Astrocyte (in vitro differentiated cells and primary cell): ENCODE results near the gene SDE2. TPM values are rescaled to one million over a fixed set of nuclear protein-coding genes. Genes with fewer than 3 reads are reported as not detected.

Experiments used
- DNase-seq: peaks from one replicate; pipeline ENCODE4 v3.0.0-alpha.2; 2010; ENCODE audit warnings: low read depth
- FAIRE-seq: peaks from 2 replicates; lab custom pipeline; 2011; peaks lifted over from hg19 to GRCh38; lab: Jason Lieb, UNC
- H2AFZ ChIP-seq: 2 replicates; pipeline ENCODE4 v1.6.0; 2012; ENCODE audit warnings: low read depth, low read length, inconsistent platforms
- H3K27ac ChIP-seq: 2 replicates; pipeline ENCODE4 v1.5.1; 2011; ENCODE audit warnings: low read depth, low read length, inconsistent platforms
- H3K27me3 ChIP-seq: 2 replicates; pipeline ENCODE4 v1.6.0; 2011; ENCODE audit warnings: low read length, inconsistent platforms; ENCODE audit not compliant: insufficient read depth
- H3K36me3 ChIP-seq: 2 replicates; pipeline ENCODE4 v1.5.1; 2011; ENCODE audit warnings: low read length, inconsistent platforms; ENCODE audit not compliant: insufficient read depth
- H3K4me1 ChIP-seq: 2 replicates; pipeline ENCODE4 v1.5.1; 2011; ENCODE audit warnings: low read length, inconsistent platforms; ENCODE audit not compliant: insufficient read depth
- H3K4me2 ChIP-seq: 2 replicates; pipeline ENCODE4 v1.6.0; 2012; ENCODE audit warnings: low read length, inconsistent platforms
- H3K4me3 ChIP-seq: 2 replicates; pipeline ENCODE4 v1.5.1; 2011; ENCODE audit warnings: low read depth, mild to moderate bottlenecking, low read length, inconsistent platforms; ENCODE audit not compliant: insufficient read depth
- H3K79me2 ChIP-seq: 2 replicates; pipeline ENCODE4 v1.6.0; 2012; ENCODE audit warnings: mild to moderate bottlenecking, low read length, inconsistent platforms; ENCODE audit not compliant: insufficient read depth
- H3K9ac ChIP-seq: 2 replicates; pipeline ENCODE4 v1.6.0; 2012; ENCODE audit warnings: mild to moderate bottlenecking, low read length, inconsistent platforms
- H3K9me3 ChIP-seq: 2 replicates; pipeline ENCODE4 v1.5.1; 2012; ENCODE audit warnings: low read depth, mild to moderate bottlenecking, low read length, inconsistent platforms; ENCODE audit not compliant: insufficient read depth
- H4K20me1 ChIP-seq: 2 replicates; pipeline ENCODE4 v1.6.0; 2012; ENCODE audit warnings: low read length, inconsistent platforms; ENCODE audit not compliant: insufficient read depth
- H3K27ac Mint-ChIP-seq: one replicate; pipeline ENCODE4 v1.8.0; 2021; ENCODE audit warnings: mild to moderate bottlenecking, mixed read lengths; ENCODE audit not compliant: unreplicated experiment
- H3K27me3 Mint-ChIP-seq: one replicate; pipeline ENCODE4 v1.8.0; 2021; ENCODE audit warnings: low read depth, mixed read lengths; ENCODE audit not compliant: unreplicated experiment
- H3K36me3 Mint-ChIP-seq: one replicate; pipeline ENCODE4 v1.8.0; 2021; ENCODE audit warnings: low read depth, mixed read lengths; ENCODE audit not compliant: unreplicated experiment
- H3K4me1 Mint-ChIP-seq: one replicate; pipeline ENCODE4 v1.8.0; 2021; ENCODE audit warnings: low read depth, mixed read lengths; ENCODE audit not compliant: unreplicated experiment
- H3K4me3 Mint-ChIP-seq: one replicate; pipeline ENCODE4 v1.8.0; 2021; ENCODE audit warnings: mild to moderate bottlenecking, moderate library complexity, mixed read lengths; ENCODE audit not compliant: unreplicated experiment
- H3K9me3 Mint-ChIP-seq: one replicate; pipeline ENCODE4 v1.8.0; 2021; ENCODE audit warnings: mild to moderate bottlenecking, mixed read lengths; ENCODE audit not compliant: unreplicated experiment
- CTCF ChIP-seq: IDR thresholded peaks from 2 replicates; pipeline ENCODE4 v1.5.1; 2011; ENCODE audit warnings: low read depth, mild to moderate bottlenecking, inconsistent platforms, low read length, moderate library complexity; ENCODE audit not compliant: insufficient read depth
- EZH2 ChIP-seq: IDR thresholded peaks from 2 replicates; pipeline ENCODE4 v1.6.1; 2012; ENCODE audit warnings: mild to moderate bottlenecking, low read length, inconsistent platforms; ENCODE audit not compliant: insufficient read depth
- total RNA-seq: library from RNA; stranded (reverse); gene quantifications from 2 replicates; pipeline ENCODE4 v1.2.1, GENCODE V29; 2021

SDE2 gene
- total RNA-seq, 1 donor from 2014 or later, result 25.3 TPM

- H3K9me3 Mint-ChIP-seq, result no peaks in the 10 kb centered on the region
- Histone ChIP-seq H2AFZ (no peak overlapping the region), H3K9ac (no peak overlapping the region), H3K4me2 (no peak overlapping the region), H3K79me2 (no peaks in the 10 kb centered on the region), H3K27me3 (peaks cover 9% of the 10 kb centered on the region), H3K9me3 (no peaks in the 10 kb centered on the region), H3K36me3 (no peaks in the 10 kb centered on the region), H3K4me1 (no peaks in the 10 kb centered on the region), H4K20me1 (no peaks in the 10 kb centered on the region), H3K4me3 (no peak overlapping the region), H3K27ac (no peak overlapping the region)
- peaks cover 18% of the 10 kb centered on the region for H3K27me3 Mint-ChIP-seq
- no peak overlapping the region for H3K27ac Mint-ChIP-seq
- no peaks in the 10 kb centered on the region for H3K4me1 Mint-ChIP-seq
- FAIRE-seq (no peak), DNase-seq (no peak)
- no peak overlapping the region for H3K4me3 Mint-ChIP-seq
- H3K36me3 Mint-ChIP-seq, result peaks cover 3% of the 10 kb centered on the region
- TF ChIP-seq EZH2, result no peak
- no peak for TF ChIP-seq CTCF
Measured at GRCh38 chr1:226038661-226039060, 39.5 kb upstream of the SDE2 start.

- no peaks in the 10 kb centered on the region for H3K79me2 ChIP-seq
- peaks cover 2% of the 10 kb centered on the region for H3K9me3 Mint-ChIP-seq
- no peak for DNase-seq
- H3K4me1 Mint-ChIP-seq, result no peaks in the 10 kb centered on the region
- no peak for FAIRE-seq
- H3K36me3 Mint-ChIP-seq, result no peaks in the 10 kb centered on the region
- H3K4me2 ChIP-seq, result no peak overlapping the region
- no peaks in the 10 kb centered on the region for H3K9me3 ChIP-seq
- H3K9ac ChIP-seq, result no peak overlapping the region
- H3K27me3 Mint-ChIP-seq, result peaks cover 12% of the 10 kb centered on the region
- H3K4me3 Mint-ChIP-seq, result no peak overlapping the region
- no peaks in the 10 kb centered on the region for H3K4me1 ChIP-seq
- TF ChIP-seq EZH2 (no peak), CTCF (no peak)
- H3K4me3 ChIP-seq, result no peak overlapping the region
- no peak overlapping the region for H3K27ac ChIP-seq
- H3K27me3 ChIP-seq, result peaks cover 2% of the 10 kb centered on the region
- no peak overlapping the region for H3K27ac Mint-ChIP-seq
- no peaks in the 10 kb centered on the region for H3K36me3 ChIP-seq
- H4K20me1 ChIP-seq, result no peaks in the 10 kb centered on the region
- H2AFZ ChIP-seq, result no peak overlapping the region
Measured at GRCh38 chr1:226035915-226036314, 36.8 kb upstream of the SDE2 start.

GRCh38 chr1:226034482-226034881, 35.3 kb upstream of the SDE2 start:
- Histone ChIP-seq H3K4me3 (no peak overlapping the region), H3K9me3 (no peaks in the 10 kb centered on the region), H3K27me3 (no peaks in the 10 kb centered on the region), H3K79me2 (no peaks in the 10 kb centered on the region), H2AFZ (no peak overlapping the region), H3K4me2 (peak overlapping the region; percentile 8), H3K4me1 (no peaks in the 10 kb centered on the region), H3K9ac (no peak overlapping the region), H4K20me1 (no peaks in the 10 kb centered on the region), H3K27ac (no peak overlapping the region), H3K36me3 (no peaks in the 10 kb centered on the region)
- peaks cover 4% of the 10 kb centered on the region for H3K9me3 Mint-ChIP-seq
- no peaks in the 10 kb centered on the region for H3K4me1 Mint-ChIP-seq
- peak overlapping the region; percentile 47 for H3K27ac Mint-ChIP-seq
- peaks cover 11% of the 10 kb centered on the region for H3K27me3 Mint-ChIP-seq
- no peak overlapping the region for H3K4me3 Mint-ChIP-seq
- no peaks in the 10 kb centered on the region for H3K36me3 Mint-ChIP-seq
- DNase-seq, result peak; percentile 98
- peak; percentile 62 for FAIRE-seq
- no peak for TF ChIP-seq CTCF
- no peak for TF ChIP-seq EZH2
